Measurements from ENCODE around the gene APMAP. TPM values are rescaled to one million over a fixed set of nuclear protein-coding genes. Genes with fewer than 3 reads are reported as not detected.

APMAP gene
- total RNA-seq, 1 experiment from 2014 or later: 115 TPM

DNA sequence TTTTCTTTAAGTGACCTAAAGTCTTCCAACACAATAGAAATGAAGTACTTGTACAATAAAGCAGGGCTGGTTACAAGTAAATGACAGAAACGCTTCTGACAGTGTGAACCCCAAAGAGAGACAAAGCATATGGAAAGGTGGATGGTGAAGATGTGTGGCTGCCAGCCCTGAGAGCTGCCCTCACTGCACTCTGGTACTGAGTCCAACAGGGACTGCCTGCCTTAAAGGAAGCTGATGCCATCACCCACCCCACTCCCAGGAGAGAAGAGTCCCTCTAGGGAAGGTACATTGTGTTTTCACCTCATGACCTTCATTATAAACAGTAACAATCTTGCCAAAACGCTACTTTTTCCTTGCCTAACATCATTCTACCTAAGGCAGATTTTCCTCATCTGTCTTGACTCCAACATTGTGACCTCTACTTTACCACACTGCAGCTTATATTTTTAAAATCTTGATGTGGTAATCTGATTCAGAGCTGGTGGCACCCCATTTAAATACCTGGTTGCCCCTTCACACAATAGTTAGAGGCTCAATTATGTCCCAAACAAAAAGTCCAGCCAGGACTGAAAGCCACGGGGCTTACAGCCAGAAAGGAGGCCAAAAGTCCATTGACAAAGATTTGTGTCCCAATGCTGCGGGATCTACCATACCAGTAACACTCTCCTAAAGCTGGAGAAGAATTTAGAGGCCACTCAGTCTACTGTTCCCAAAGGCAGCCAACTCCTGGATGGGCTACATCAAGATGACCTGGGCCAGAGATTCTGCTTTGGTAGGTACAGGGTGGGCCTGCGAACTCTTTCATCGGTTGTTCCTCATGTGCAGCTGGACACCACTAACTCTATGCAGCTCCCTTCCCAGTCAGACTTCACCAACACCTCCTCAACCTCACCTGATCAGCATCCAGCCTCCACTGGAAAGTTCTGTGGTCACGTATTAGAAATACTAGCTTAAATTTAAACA lies 4.4 kb downstream of the APMAP start:
- DNase-seq (ENCODE audit: low spot score): no peak

DNA sequence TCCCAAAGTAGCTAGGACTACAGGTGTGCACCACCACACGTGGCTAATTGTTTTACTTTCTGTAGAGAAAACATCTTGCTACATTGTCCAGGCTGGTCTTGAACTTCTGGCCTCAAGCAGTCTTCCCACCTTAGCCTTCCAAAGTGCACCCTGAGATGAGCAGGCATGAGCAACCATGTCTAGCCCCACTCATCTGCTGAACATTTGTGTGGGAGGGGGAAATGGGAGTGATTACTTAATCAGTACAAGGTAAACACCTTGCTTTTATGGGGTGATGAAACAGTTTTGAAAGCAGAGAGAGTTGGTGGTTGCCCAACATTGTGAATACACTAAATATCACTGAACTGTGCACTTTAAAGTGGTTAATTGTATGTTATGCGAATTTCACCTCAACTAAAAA lies 5.3 kb downstream of the APMAP start:
- no peak for DNase-seq (ENCODE audit: low spot score)

DNA sequence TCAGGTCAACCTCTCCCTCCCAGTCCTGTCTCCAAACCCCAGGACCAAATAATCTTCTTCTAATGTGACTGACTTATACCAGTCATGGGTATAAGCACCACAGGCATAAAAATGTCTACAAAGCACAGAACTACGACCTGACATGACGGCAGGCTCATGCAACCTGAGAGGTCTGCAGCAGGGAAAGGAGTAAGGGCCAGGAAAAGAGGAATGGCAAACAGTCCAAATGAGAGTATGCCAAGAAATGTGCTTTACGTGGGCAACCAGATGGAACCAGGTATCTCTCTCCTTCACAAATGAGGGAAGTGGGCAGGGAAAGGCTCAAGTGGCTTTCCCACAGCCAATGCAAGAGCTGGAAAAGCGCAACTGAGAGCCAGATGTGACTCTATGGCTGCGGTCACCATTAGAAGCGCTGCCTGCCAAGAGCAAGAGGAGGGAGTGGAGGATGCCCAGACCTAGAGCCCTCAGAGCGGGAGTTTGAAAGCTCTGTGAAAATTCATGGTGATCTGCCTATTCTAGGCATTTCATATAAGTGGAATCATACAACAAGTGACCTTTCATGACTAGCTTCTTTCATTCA lies 6.0 kb downstream of the APMAP start:
- DNase-seq (ENCODE audit: low spot score): no peak

DNA sequence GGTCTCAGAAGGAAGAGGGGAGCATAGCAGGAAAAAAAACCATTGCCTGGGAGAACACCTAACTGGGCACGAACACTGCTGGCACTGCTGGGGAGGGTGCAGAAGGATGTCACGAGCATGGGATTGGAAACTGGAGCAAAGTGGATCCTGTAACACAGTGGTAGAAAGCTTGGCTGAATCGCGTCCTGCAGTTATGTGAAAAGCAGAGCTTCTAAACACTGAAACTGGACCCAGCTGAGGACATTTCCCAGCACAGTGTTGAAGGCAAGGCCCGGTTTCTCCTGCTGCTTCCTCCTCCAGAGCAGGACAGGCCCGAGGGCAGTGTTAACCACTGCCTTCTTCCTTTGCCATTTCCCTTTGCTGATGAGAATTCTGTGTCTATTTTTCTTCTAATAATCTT lies 6.7 kb downstream of the APMAP start:
- no peak for DNase-seq (ENCODE audit: low spot score)

DNA sequence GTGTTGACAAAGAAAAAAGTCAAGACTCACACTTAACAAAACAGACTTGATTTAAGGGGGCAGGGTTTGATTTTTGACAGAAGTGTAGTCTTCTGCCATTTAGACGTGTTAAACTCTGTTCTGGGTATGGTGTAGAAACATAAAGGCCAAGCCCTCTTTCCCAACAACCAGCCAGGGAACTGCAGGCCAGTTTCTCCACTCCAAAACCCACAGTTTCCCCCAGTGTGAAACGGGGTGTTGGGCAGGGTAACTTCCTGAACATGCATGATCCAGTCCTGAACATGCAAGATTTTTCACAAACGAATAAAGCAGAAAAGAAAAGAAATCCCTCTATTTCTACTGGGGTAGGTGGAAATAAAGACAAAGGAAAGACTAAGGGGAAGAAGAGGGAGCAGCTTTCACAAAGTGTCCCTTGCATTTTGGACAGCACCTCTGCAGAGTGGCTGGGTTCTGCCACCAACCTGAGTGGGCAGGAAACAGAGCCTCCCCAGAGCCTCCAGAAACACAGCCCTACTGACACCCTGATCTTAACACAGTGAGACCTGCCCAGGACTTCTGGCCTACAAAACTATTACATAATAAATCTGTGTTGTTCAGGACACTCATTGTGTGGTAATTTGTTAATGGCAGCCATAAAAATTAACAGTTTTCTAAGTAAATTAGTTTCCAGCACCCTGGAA lies 7.5 kb downstream of the APMAP start:
- DNase-seq (ENCODE audit: low spot score): no peak

DNA sequence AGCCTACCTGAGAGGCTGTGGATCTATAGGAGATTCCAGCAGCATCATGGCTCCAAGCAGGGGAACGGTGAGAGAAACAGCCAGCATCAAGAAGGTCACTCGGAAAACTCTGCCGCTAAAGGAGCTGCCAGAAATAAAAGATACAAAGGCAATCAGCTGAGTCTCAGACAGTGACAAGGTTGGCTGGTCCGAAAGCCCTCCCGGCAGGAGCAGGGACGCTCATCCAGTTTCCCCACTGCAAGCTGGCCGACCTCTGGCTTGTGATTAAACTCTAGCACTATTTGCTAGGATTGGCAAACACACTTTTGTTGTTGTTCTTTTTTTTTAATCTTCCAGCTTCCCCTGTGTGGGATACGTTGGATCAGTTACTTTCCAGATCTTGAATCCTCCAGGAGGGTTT lies 8.7 kb downstream of the APMAP start:
- DNase-seq (ENCODE audit: low spot score): no peak

DNA sequence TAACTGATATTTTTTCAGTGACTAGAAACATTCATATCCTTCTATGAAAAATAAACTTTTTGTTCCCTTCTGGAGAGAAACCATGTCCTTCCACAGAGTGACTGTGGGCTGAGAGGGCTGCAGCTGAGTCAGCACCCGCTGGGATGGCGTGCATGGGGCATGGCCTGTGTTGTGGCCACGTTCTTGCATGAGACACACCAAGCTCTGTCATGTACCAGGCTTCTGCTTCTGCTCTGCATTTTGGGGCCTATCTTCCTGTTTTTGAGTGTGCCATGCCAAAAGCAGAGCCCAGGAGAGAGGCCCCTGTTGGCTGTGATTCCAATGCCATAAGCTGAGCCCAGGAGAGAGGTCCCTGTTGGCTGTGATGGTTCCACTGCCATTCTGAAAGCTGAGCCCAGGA lies 10.8 kb downstream of the APMAP start:
- no peak for DNase-seq (ENCODE audit: low spot score)

DNA sequence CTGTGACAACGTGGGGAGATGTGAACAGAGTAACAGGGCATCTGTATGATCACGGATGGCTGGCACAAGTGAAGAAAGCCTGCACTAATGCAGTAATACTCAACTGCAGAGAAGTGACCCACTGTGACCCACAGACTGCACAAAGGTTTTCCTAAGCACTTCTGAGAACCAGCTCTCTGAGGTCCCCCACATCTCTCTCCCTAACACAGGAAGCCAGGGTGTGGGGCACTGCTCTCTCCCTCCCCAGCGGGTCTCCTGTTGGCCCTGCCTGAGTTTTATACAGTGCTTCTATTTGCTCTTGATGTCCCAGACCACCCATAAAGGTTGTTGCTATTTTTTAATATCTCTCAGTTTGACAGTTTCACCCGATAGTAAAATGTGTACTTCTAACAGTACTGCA lies 11.3 kb downstream of the APMAP start:
- DNase-seq (ENCODE audit: low spot score): no peak

DNA sequence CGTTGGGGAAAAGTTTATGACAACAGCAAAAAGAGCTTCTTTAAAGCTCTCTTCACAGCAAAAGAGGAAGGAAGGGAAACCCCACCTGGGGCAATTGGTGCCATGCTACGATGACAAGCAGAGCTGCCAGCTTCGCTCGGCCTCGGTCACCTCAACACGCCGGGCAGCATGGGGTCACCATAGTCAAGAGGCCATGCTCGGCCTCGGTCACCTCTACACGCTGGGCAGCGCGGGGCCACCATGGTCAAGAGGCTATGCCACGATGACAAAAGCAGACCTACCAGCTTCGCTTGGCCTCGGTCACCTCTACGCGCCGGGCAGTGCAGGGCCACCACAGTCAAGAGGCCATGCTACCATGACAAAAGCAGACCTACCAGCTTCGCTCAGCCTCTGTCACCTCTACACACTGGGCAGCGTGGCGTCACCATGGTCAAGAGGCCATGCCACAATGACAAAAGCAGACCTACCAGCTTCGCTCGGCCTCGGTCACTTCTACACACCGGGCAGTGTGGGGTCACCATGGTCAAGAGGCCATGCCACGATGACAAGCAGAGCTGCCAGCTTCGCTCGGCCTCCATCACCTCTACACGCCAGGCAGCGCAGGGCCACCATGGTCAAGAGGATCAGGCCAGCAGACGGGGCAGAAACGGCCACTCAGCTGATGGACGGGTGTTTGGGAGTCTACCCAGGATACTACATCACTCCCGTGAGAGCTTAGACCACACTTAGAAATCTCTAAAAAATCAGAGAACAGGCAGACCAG lies 12.1 kb downstream of the APMAP start:
- DNase-seq (ENCODE audit: low spot score): no peak

DNA sequence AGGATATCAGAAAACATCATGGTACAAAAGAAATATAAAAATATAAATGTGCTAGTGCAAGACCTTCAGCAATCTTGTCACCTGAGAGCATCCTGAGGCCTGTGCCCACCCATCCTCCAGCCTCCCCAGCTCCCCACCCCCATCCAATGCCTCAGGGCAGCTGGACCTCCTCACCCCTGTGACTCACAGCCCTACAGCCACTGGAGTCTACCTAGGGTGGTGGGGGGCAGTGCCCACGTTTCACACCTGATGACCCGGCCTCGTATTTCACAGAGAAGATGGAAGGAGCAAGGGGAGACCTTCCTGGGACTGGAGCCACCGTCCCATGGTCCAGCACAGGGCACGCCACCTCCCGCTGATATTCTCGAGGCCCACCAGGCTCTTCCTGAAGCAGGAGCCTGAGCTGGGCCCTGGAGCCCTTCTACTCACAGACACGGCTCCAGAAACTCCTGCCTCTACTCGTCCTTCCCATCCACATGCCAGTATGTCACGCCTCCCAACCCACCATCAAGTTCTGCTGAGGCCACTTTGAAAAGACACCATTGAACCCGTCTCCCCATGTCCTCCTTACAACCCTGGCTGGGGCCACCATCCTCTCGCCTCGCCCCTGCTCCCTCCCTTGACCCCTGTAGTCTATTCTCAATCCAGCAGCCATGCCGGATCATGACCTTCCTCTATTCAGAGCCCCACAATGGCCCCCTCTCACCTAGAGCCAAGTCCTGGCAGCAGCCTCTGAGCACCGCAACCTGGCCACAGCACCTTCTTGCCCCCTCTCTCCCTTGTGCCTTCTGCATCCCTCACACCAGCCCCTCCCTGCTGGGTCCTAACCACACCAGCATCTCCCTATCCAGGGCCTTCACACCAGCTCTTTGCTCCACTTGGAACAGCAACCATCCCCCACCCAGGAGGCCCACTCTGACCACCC lies 13.3 kb downstream of the APMAP start:
- no peak for DNase-seq (ENCODE audit: low spot score)

DNA sequence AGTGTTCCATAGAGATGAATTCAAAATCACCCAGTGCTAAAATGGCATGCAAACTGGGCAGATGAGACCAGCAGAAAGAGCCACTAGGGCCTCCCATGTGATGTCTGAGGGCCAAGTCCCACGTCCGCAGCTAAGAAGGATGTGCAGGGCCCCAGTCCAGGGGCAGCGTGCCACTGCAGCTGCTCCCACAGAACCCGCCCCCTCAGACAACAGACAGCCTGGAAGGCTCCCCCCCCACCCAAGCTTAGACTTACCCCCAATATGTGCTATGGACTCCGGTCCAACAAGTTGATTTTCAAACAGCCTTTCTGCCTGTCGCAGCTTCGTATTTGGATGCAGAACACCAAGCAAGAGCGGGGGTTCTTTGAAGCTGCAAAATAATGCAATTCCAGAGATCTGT lies 14.0 kb downstream of the APMAP start:
- DNase-seq (ENCODE audit: low spot score): no peak

DNA sequence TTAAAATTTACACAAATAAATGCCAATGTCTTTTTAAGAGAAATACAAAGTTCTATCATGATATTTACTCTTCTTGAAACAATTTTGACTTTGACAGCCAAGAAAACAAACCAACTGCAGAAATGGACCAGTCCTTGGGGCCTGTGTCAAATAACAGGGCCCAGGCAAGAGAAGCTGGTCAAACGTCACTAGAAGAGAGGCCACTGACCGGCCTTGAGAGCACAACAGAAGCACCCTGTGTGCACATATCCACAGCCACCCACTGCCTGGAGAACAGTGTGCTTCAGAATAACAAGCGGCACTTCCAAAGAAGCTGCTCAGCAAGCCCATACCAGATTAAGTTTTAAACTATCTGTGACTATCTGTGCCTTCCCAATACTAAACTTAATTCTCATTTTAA lies 14.8 kb downstream of the APMAP start:
- DNase-seq (ENCODE audit: low spot score): no peak

DNA sequence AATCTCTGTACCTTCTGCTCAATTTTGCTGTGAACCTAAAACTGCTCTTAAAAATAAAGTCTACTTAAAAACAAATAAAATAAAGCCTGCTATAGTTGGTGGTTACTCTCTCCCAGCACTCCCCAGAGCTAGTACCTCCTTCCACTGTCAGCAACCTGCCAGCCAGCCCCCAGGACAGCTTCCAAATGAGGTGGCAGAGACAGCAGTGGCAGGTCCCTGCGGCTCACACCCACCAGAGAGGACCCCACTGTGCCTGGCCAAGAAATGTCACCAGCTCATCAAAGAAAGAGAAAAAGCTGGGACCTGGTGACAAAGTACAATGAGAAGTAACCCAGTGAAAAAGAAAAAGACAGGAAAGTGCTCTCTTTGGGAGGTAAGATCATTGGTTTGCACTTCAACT lies 15.2 kb downstream of the APMAP start:
- no peak for DNase-seq (ENCODE audit: low spot score)

DNA sequence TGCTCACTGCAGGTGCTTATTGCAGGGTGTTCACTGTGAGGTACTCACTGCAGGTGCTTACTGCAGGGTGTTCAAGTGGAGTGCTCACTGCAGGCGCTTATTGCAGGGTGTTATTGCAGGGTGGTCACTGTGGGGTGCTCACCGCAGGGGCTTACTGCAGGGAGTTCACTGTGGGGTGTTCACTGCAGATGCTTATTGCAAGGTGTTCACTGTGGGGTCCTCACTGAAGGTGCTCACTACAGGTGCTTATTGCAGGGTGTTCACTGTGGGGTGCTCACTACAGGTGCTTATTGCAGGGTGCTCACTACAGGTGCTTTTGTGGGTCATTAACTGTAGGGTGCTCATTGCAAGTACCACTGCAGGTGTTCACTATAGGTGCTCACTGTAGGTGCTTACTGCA lies 20.2 kb downstream of the APMAP start:
- DNase-seq (ENCODE audit: low spot score): no peak

DNA sequence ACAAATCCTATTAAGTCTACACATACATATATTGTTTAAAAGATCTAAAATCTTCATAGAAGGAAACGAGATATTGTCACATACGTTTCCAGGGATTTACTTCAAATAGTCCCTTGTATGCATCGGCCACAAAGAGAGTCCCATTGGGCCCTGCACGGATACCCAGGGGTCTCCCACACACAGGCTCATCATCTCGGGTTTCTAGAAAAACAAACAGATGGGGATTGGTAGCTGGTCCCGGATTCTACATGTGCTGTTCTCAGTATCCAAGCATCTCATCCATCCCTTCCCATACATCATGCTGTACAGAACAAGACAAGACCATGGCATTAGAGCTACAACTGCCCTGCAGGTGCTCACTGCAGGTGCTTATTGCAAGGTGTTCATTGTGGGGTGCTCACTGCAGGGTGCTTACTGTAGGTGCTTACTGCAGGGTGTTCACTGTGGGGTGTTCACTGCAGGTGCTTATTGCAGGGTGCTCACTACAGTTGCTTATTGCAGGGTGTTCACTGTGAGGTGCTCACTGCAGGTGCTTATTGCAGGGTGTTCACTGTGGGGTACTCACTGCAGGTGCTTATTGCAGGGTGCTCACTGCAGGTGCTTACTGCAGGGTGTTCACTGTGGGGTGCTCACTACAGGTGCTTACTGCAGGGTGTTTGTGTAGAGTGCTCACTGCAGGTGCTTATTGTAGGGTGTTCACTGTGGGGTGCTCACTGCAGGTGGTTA lies 21.0 kb downstream of the APMAP start:
- DNase-seq (ENCODE audit: low spot score): no peak

DNA sequence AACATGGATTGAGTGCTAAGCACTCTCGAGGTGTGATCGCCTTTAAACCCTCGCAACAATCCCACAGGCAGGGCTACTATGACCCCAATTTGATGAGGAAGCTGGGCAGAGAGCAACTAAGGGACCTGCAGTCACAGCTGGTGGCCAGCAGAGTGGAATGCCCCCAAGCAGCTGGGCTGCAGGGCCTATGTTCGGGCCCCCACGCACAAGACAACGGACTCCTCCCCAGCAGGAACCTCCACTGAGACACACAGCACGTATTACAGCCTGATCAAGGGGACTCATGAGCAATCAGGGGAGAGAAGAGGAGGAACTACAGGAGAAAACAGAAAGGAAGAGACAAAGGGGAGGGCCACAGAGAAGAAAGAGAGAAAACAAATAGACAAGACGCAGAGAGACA lies 21.8 kb downstream of the APMAP start:
- DNase-seq (ENCODE audit: low spot score): no peak

DNA sequence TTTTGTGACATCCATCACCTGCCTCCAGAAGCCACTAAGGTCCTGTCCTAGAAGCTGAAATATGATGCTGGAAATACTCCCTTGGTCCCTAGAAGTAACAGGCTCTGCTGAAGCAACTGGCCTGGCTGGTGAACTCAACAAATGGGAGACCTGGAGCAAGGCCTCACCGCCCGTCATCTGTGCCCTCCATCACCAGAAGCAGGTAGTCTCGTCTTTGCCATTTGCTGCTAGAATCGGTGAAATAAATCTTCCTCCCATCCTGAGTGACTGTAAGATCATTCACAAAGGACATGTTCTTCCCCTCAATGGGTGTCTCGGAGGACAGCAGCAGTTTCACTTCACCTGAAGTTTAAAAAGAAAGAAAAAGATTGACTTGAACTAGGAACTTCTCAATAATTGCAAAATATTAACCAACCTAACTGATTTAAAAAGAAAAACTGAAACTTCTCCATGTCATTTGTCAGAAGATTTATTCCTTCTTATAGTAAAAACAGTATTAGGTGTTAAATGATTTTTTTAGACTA lies 22.5 kb downstream of the APMAP start:
- DNase-seq (ENCODE audit: low spot score): no peak

DNA sequence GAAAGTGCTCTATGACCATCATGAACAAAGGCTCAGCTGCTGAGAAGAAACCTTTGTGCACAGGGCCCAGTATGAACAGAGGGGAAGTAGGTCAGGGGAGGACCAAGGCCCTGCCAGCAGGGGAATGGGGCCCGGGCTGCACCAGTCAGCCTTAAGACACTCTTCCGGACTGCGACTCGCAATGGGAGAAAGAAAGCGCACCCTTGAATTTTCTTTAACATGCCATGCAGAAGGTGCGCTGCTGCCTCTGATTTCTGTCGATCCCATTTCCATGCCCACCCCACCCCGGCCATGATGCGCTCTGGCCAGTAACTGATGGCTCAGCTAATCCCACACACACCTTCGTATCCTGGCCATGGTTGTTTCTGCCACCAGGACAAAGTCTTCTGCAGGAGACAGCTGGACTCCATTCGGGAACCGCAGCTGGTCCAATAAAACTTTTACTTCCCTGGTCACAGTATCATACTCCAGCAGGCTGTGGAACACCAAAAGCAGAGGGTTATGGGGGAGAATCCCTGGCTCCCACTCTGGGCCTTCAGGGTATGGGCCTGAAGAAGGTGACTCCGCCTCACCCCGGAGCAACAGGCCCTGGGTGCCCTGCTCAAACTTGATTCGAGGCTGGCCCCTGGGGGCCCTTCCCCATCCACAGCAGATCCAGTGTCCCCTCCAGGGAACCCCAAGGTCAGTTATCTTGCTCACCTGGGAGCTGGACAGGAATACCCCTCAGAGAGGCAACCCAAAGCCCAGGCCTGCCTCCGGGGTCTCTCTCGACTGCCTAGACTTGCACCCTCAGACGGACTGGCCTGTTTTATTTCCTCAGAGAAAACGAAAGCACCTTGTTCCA lies 23.1 kb downstream of the APMAP start:
- no peak for DNase-seq (ENCODE audit: low spot score)

DNA sequence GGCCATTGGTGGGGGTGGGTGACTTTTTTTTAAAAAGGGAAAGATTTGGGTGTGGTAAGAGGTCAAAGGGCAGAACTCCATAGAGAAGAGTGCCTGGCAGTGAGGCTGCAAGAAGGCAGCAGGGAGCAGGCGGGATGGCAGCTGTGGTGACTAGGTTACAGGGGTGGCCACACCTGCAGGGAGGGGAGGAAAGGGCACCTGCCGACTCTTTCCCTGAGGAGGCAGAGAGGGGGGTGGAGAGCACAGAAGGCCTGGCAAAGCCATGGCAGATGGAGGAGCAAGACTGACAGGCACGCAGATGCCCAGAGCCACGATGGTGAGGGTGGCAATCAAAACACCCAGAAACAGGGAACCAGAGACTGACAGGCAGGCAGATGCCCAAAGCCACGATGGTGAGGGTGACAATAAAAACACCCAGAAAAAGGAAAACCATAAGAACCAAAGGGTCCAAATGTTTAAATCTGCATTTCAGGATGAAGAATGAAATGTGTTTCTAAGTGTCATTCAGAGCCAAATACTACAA lies 24.2 kb downstream of the APMAP start:
- DNase-seq (ENCODE audit: low spot score): no peak
